HG02588 (cell line): ENCODE data around the gene CNPY1.

Experiments used
- ATAC-seq: cut with Tn5 transposase; IDR thresholded peaks from one replicate; pipeline ENCODE4 v1.9.1; 2021; ENCODE audit warnings: mild to moderate bottlenecking, moderate library complexity; ENCODE audit not compliant: unreplicated experiment

The CNPY1 gene

DNA sequence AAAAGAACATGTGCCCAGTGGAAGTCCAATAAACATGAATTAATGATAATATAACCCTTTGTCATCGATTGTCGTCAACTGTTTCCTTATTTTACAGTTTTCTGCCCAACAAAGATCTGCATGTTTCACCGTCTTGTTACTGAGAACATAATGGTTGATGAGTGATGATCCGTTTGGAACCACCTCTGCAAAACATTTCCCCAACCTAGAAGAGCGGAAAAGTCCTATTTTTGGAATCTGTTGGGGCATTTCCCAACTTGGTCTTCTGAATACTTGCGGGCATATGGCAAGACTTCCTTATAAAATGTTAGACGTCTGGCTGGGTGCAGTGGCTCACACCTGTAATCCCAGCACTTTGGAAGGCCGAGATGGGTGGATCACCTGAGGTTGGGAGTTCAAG is 32.1 kb downstream of the CNPY1 start:
- no peak for ATAC-seq

DNA sequence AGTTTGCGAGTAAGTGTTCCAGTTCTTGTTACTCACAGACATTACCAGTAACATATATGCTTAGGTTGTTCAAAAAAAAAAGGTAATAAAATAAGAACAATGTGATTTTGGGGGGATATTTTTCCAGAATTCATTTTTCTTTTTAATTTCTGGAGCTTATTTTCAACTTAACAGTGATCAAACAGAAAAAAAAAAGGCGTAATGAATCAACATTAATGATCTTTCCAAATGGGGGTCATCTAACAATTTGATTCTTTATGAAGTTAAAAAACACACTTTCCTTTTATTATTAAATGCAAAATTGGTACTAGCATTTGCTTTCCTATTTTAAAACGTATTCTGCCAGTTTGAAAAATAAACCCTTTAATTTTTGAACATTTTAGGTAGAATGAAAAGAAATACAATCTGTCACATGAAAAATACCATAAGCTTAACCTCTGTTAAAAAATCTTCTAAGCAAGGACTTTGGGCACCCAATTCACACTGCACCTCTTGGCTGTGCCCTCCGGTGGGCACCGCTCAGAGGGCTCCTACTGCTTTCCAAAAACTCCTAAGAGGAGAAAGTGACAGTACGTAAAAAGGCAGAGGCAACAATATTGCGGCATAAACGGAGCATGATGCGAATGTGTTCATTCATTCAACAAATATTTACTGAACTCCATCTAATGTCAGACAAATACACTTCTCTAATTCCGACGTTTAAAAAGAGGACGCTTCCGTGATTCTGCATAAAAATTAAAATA is 32.6 kb downstream of the CNPY1 start:
- ATAC-seq: no peak

DNA sequence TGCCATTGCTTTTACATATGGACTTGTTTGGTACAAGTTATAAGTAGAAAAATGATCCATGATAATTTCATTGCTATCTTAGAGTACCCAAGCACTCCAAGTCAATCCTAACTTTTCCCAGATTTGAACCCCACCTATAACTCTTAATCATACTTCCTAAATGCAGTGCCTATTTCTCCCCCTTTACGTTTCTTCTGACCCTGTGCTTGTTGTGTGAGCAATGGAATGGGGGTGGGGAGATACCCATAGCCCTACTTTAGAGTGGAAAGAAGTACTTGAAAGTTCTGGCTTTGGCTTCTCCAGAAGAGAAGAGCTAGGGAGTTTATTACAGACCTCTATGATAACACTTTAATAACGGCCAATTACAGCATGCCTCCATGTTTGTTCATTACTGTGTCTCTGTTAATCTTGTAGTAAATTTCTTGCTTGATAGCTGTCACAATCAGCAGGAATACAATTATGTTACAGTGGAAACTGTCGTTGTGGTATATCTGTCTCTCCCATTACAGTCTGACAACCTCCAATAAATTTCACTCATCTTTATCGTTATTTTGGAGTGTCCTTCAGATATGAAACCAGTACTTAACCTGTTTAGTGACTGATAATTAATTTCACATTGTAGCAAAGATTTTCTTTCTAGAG is 34.0 kb downstream of the CNPY1 start:
- no peak for ATAC-seq

DNA sequence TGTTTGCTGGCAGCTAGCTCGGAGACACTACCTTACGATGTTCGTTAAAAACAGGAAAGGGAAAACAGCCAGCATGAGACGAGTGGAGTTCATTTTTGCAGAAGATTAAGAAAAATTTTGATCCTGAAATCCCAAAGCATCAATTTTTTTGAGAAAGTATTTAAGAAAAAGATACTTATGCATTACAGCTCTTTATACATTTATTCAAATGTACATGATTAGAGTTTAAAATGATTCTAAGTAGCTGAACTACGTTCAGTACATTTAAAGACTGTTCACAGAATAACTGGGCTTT is 34.7 kb downstream of the CNPY1 start:
- no peak for ATAC-seq

DNA sequence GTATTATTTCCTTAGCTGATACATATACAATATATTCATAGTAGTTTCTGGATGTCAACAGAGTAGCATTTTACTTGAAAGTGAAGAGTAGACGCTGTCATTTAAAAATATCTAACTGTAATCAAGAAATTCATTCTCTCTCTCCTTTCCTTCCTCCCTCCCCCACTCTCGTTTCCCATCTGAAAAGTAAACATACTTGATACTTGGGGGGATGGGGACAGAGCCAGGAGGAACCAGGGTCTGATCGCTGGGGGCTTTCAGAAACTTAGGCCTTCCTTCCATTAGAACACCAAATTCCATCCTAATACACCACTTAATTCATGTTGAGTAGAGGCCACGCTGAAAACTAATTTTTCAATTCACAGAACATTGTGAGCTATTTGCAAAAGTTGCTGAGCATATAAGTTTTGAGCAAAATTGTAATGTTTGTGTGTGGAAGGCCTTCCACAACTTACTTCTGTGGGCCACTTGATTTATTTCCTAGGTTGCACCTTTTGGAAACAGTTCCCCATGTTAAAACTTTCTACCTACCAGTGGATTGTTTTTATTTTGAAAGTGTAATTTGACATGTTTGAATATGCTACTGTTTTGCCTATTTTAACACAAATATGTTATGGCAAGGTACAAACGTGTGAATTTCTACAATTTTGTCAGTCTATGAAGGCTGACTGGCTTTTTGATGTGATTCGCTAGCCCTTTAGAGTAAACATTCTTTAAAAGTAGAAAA is 35.2 kb downstream of the CNPY1 start:
- ATAC-seq: no peak

DNA sequence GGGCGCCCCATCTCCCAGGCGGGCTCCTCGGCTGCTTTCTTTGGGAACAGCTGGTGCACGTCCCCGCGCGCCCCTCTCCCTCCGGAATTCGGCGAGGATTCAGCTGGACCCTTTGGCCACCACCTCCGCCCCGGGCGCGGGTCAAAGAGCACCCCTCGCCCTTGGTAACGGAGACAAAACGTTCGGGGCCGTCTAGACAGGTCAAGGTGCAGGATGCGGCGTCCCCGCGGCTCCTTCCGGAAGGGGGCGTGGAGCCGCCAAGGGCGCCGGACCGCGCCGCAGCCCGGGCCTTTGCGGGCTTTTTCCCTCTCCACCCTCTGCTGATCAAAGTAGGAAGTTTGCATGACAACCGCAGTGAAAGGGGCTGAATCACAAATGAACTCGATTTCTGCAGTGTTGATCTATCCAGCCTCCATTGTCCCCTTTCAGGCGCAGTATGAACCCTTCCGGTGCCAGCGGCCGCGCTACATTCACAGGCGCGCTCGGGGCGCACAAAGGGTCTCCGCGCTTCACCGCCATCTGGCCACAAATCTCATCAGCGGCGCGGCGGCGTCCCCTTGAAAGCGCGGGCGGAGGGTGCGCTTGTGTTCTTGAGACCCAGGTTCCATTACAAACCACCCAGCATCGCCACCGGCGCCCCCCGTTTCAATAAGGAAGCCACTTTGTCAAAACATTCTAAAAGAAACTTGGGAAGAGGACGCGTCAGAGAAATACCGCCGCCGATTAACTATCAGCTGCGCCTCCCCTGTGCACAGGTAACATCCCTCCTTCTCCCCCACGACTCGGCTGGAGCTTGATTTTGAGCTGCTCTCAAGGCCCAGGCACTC is 36.4 kb downstream of the CNPY1 start:
- no peak for ATAC-seq

DNA sequence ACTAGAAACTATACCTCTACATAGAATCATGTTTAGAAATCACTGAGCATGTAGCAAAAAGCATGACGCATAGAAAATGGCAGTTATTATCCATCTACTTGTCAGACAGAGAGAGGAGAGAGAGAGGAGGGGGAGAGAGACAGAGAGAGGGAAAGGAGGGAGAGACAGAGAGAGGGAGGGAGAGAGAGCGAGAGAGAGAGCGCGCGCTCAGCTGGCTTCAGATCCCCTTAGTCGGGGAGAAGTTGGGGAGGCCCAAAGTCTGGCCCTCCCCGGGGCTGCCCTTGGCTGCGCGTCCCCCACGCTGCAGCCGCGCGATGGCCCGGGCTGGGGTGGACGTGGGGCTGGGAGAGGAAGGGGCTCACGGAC is 37.0 kb downstream of the CNPY1 start:
- ATAC-seq: no peak

DNA sequence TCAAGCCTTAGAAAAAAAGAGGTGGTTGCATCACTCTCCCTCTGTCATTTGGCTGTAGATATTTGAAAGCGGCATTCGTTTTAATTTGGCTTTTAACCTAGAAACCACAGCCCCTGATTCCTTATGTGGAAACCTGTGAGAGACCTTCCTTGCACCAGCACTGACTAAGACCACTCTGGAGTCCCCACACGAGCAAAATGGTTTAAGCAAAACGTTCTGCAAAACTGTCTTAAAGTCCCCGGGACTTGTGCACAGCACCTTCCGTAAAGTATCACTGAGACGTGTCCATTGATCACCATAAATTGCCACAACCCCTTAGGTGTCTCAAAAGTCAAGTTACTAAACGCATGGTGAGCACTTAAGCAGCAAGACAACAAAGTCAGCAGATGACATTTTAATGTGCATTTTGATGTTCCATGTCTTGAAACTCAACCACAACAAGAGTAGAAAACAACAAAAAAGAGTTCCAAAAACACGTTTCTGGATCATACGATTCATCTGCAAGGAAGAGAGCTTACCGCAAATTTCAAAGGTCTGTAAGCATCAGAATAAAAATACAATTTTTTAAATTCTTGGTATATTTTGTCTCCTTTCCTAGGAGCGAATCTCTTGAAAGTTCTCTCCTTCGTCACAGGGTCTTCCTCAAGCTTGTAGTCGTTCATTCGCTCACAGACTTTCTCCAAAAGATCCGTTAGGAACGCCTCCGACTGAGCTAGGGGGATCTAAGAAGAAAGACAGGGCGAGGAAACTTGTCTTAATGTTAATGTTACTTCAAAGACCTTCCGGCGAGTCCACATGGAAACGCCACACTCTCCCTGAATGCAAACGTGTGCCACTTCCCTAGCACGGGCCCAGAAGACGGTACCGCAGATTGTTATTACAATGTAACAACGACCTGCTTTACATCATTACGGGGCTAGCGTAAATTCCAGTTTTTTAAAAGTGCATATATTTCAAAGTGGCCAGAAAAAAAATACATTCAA is 37.7 kb downstream of the CNPY1 start:
- no peak for ATAC-seq

DNA sequence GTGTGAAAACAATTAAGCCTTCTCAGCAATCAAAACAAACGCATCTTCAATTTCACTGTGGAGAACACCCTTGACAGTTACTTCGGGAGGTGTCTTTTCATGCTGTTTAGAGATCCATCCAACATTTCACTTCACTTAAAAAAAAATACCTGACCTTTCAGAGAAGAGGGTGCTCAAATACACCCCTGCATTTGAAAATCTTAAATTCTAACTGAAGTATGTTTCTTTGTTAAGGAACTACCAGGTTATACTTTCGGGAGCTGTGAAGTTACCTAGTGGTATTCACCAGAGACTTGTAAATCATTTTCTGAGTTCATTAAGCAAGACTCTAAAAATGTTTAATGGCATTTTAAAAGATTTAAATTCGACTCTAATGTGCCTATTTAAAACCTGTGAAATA is 38.8 kb downstream of the CNPY1 start:
- ATAC-seq: no peak

DNA sequence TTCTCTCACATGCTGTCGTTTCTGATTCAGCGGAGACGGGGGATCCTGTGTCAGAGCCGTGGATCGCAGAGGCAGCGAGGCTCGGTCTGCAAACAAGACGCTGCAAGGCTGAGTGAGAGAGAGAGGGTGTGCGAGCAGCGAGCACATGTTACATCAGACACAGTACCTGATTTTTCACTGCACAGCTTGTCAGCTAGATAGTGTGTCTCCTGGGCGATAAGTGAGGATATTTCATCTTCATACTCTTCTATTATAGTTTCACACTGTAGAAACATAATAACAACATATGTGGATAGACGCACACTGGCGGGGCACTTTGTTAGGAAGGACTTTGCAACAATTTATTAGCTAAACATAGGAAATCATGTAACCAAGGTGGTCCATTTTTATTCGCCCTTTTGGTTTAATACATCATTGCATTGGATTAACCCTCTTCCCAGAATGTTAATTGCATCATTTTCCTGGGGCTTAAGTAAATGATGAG is 39.5 kb downstream of the CNPY1 start:
- ATAC-seq: no peak

DNA sequence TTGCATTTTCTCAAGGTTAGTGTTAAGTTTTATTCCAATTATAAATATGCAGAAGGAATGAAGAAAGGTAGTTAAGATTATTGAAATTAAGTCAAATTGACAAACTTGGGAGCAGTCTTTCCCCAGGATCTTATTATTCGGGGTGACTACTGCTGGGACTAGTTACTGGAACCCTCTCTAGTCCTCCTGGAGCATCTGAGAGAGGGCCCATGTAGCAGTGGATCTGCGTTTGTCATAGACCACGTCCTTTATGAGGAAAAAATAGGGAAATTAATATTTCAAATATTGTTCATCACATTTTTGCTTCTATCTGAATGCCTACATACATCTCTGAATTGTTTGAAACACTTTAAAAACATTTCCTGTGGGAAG is 41.0 kb downstream of the CNPY1 start:
- ATAC-seq: no peak

DNA sequence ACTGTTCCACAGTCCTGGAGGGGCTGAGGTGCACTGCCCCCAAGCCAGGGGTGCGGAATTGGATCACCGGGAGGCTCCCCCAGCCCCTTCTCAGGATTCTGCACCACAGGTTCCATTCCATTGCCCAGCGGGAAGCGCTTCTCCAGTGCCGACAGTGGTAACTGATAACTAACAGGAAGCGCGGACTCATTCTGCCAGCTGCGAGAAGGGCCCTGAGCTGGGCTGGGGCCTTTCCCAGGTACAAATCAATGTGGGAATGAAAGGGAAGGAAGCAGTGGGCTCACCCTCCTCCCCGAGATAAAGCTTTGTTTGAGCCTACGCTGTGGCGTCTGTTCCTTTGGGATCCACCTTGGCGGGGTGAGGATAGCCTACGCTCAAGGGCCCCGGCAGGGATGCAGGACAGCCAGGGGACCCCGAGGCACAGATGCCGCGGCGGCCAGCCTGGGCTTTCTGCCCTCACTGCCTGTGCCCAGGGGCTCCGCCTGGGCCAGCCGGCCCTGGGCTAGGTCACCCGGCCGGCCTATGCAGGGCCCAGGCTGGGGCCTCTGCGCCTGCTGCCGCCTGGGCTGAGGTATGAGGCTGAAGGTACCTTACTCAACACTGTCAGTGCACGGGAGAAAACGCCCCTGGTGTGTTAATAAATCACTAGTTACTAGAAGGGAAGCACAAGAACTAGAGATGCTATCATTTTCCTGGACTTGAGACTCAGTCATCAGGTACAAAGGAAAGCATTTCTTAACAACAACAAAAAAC is 49.0 kb downstream of the CNPY1 start:
- no peak for ATAC-seq

DNA sequence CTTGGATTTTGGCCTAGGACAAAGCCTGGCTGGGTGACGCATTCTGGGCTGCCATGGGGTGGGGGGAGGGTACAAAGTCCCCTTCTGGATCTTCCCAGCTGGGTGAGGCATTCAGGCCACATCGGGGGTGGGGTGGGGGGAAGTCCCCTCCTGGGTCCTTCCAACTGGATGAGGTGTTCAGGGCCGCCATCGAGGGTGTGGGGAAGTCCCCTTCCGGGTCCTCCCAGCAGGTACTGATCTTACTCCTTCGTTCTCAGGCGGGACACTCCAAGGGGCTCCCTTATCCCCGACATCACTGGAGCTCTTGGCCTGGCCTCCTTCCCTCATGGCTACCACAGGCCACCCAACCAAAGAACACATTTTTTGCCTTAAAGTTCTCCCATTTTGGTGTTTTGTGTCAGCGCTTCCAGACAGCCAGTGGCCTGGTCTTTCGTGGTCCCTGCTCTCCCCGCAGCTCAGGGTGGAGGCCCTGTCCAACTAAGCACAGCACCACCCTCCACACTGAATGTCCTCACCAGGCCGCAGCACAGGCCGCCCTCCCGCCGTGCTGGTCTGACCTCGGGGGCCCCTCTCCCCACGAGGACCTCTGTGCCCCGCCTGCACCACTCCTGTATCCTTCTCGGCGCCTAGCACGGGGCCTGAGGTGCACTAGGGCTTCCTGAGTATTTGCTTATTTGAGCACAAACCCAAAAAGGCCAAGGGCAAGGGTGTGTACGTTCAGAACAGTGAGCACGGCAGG is 49.9 kb downstream of the CNPY1 start:
- ATAC-seq: no peak

DNA sequence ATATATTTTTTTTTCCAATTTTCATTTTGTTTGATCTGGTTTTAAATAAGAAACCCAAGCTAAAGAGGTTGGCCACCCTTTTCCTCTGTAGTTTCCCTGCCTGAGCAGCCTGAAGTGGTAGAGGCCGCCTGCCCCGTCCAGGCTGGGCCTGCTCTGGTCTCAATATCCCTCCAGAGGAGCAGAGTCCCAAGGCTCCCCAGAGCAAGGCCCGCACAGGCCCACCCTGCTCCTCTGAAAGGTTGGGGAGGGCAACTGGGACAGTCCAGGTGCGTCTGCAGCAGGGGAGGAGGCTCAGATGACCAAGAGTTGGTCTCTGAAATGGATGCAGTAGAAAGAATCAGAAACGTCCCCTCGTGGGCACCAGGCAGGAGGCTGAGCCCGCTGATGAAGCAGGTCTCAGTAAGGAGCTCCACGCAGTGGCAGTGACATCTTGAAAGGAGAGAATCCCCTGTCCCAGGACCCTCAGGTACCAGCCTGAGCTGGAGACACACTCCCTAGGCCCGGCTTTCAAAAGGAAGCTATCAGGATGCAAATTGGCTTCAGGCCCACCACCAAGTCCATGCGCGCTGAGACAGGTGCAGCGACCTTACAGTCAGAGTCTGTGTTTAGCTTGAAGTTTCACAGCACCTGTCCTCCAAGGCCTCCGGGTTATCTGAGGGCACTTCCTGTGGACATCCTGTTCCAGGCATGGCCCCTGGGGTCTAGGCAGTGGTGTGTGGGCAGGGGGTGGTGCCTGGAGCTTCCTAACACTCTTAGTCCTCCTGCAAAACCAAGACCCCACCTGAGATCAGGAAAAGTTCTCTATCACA is 50.7 kb downstream of the CNPY1 start:
- no peak for ATAC-seq

DNA sequence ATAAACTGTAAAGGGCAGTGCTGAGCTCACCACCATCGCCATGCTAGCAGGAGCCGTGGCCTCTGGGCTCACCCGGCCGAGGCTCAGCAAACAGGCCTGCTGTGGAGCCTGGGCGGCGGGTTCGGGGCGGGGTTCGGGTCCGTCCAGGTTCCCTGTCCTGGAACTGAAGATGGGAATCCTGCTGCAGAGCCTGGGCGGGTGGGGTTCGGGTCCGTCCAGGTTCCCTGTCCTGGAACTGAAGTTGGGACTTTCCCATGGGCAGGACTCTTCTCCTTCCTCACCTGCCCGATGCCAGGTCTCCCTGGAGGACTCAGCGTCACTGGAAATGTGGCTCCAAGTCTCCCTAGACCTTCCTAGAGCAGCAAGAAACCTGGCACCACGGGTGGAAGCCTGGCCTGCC is 51.8 kb downstream of the CNPY1 start:
- ATAC-seq: no peak

DNA sequence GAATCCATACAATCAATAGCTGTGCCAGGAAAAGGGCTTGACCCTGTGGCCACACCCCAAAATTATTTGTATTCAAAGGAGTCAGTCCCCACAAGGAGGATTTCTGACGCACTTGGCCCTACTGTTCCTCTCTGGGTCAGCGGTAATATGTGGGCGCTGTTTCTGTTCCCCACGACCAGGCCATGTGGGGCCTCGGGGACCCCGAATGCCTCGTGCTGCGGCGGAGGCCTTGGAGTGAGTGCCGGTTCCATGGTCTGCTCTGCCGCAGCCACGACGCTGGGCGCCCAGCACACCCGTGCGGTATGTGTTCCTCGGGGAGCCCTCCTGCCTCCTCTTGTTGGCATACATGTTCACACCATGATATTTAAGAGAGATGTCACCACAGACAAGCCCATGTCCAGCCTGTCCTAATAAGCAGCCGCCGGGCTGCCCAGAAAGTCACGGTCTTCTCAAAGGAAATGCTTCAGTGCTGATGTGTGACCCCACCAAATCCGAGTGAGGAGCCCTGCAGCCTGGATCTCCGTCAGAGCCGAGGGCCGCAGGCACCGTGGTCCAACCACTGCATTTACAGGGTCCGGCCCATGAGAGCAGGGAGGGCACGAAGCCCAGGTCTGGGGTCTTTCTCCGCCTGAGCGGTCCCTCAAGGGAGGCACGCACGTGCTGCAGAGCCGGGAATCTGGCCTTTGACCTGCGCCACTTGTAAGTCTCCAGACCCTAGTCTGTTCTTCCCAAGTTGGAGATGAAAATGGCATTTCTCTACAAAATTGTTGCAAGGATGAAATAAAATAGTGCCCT is 52.4 kb downstream of the CNPY1 start:
- no peak for ATAC-seq

DNA sequence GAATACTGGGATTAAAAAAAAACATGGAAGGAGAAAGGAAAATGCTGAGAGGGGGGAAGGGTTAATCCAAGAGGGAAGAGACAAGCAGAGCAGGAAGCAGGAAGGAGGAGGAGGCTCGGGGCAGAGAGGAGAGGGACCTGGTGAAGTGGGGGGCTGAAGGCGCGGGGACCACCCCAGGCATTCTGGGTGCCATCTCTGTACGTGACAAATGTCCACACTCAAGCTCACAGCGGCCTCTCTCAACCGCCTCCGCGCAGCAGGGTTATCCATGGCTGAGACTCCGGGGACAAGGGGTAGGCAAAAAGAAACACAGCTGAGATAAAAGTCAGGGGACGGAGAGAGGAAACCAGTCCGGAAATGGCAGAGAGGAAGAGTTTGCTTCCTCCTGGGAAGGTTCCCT is 54.5 kb downstream of the CNPY1 start:
- ATAC-seq: no peak
